ENCODE data around the gene MCHR1.
"Not testable (repeated sequence)": the region's sequence is repeated elsewhere in the genome, so short reads cannot be mapped to it uniquely, and the experiment has no call there.

The MCHR1 gene

DNA sequence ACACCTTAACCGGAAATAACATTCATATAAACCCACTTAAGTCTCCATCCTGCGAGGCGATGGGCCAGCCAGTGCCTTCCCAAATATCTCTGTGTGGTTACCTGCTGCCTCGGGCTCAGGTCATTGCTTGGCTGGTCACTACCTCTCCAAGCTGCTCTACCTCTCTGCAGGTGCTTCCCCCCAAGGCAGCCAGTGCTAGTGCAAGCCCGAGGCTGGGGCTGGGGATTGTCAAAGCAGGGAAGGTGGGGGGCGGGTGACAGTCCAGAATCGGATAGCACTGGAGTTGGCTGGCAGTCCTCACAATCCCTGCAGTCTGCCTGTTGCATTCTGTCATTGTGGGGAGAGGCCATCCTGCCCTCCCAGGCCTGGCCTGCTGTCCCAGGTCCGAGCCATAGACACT, 11.1 kb downstream of the MCHR1 start:
- DNase-seq (ENCODE audit: low spot score), result no peak

DNA sequence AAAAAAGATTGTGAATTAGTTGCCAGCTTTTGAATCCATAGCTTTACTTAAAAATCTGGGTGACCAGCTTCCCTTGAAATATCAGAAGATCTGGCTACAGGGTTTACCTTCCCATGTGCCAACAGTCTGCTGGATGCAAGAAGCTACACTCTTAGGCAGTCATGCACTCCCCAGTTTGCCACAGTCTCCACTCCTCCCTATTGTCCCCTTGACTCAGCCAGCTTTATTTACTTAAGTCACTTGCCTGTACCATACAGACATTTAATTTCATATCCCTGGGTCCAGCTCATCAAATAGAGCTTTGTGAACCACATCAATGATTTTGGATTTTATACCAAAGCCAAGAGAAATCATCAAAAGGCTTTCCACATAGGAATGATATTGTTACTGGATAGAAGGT, 12.2 kb downstream of the MCHR1 start:
- DNase-seq (ENCODE audit: low spot score), result no peak

DNA sequence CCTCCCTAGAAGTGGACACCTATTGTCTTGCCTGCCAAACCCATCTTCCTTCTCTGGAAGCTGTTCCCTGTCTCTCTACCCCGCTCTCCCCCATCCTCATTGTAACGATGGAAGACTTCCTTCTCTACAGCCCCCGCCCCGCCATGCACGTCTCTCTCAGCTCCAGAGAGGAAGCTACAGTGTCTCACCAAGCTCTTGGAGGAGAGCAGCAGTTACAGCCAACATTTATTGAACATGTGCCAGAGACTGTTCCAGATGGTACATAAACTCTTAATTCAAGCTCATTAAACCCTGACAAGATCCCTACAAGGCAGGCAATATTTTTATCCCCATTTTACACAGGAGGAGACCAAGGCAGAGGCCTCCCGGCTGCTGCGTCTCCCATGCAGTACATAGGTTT, 15.1 kb downstream of the MCHR1 start:
- DNase-seq (ENCODE audit: low spot score), result no peak

DNA sequence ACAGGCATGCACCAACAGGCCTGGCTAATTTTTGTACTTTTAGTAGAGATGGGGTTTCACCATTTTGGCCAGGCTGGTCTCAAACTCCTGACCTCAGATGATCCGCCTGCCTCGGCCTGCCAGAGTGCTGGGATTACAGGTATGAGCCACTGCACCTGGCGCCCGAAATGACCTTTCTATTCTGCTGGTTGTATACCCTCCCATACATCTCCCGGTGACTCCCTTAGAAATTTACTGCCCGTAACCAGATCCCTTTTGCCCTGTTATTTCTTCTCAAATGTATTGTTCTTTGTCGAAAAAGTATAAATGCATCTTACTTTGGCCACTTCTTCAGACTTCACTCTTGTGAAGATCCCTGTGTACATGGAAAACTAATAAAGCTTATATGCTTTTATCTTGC, 22.0 kb downstream of the MCHR1 start:
- DNase-seq (ENCODE audit: low spot score), result no peak

DNA sequence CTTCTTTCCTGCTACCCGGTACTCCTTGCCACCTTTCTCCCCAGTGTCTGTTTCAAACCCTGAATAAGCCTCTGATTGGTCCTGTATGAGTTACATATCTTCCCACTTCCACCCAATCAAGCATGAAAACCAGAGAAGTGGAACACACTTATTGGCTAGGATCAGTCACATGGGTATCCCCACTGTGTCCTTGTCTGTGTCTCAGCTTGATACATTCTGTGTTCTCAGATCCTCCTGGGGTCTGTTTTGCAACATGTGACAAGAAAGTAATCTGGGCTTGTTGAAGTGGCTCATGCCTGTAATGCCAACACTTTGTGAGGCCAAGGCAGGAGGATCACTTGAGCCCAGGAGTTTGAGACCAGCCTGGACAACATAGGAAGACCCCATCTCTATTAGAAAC, 23.9 kb downstream of the MCHR1 start:
- DNase-seq (ENCODE audit: low spot score), result no peak

DNA sequence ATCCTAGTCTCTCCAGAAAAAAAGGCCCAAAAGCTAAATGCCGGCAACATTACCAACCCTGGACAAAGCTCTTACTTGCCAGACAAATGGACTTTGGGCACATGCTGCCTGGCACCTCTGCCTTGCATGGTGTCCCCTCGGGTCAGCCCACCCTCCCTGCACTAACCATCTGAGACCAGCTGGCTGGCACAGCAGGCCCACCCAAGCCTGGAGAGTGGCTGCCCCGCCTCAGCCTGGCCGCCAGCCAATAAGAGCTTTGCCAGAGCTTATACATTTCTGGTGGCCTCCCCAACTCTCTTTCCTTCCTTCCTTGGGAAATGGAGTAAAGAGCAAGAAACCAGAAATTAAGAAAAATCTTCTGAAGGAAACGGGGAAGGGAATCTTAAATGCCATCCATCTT, 24.5 kb downstream of the MCHR1 start:
- no peak for DNase-seq (ENCODE audit: low spot score)

DNA sequence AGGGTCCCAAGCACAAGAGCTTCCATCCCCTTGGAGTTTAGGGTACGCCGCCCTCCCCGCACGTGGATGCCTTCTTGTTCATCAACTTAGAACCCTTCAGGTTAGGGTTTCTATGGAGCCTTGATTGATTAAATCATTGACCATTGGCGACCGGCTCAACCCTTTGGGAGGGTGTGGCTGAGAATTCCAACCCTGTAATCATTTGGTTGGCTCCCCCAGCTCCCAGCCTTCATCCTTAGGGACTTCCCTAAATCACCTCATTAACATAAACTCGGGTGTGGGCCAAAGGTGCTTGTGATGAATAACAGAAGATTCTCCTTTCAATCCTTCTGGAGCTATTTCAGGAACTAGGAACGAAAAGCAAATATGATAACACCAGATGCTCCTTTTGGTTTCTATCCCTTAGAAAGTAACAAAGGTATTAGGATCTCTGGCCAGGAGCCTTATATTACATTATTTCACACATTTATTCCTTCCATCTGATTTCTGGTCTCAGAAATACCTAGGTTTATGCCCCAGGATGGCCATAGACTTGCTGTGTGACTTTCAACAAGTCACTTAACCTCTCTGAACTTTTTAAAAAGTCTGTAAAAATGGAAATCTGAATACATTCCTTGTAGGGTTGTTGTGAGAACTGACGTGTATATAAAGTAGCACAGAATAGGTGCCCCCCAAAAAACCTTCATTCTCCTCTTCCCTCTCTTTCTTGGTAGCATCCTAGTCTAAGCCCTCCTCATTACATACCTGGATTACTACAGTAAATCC, 26.8 kb downstream of the MCHR1 start:
- no peak for DNase-seq (ENCODE audit: low spot score)

DNA sequence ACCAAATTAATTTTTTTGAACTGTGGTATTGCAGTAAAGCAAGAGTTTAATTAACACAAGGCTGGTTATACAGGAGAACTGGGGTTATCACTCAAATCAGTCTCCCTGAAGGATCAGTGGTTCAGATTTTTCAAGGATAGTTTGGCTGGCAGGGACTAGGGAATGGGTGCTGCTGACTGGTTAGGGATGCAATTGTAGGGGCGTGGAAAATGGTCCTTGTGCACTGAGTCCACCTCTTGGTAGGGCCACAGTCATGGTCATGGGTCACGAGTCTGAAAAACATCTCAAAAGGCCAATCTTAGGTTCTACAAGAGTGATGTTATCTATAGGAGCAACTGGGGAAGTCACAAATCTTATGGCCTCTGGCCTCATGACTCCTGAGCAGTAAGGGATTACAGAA, 27.9 kb downstream of the MCHR1 start:
- no peak for DNase-seq (ENCODE audit: low spot score)

DNA sequence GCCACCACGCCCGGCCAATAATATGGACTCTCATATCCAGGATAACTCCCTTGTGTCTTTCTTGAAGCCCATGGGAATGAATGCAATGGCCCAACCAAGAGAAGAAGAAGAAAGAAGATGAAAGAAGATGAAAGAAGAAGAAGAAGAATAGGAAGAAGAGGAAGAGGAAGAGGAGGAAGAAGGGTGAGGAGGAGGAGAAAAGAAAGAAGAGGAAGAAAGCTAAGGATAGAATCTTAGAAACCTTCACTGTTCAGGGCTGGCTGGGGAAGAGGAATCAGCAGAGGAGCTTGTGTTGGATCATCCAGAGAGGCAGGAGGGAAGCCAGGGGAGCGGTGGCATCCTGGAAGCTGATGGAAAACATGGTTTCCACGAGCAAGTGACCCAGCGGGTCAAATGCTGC, 28.9 kb downstream of the MCHR1 start:
- DNase-seq (ENCODE audit: low spot score), result no peak

DNA sequence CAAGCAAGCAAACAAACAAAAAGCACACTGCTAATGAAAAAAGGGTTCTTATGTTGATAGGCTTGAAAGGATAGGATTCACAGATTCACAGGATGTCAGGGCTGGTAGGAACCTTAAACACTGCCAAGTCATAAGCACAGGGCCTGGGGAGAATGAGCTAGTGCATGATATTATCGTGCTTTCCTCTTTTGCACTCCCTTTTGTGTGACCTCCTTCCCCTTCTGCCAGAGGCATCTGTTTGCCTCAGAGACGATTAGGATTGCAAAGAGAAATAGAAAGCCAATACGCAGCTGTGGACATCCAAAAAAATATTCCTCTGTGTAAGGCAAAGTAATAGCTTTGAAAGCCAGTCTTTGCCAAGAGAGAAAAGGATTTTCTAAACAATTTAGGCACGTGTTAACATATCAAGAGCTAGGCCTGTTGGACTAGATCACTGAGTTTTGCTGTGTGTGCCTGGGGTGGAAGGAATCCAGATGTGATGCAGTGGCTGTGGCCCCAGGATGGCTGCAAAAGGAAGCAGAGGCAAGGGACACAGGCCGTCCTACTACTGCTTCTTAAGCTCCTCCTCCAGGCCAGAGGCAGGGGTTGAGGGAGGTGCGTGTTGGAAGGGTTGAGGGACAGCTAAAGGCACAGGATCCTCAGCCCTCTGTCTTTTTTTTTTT, 30.6 kb downstream of the MCHR1 start:
- DNase-seq (ENCODE audit: low spot score), result no peak

DNA sequence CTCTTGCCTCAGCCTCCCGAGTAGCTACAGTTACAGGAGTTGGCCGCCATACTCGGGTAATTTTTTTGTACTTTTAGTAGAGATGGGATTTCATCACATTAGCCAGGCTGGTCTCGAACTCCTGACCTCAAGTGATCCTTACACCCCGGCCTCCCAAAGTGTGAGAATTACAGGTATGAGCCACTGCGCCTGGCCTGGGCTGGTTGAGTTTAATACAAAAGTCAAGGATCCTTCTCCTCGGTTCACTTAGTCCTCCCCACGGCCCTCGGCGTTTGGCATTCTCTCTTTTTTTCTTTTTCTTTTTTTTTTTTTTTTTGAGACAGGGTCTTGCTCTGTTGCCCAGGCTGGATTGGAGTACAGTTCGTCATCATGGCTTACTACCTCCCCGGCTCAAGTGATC, 33.0 kb downstream of the MCHR1 start:
- no peak for DNase-seq (ENCODE audit: low spot score)

DNA sequence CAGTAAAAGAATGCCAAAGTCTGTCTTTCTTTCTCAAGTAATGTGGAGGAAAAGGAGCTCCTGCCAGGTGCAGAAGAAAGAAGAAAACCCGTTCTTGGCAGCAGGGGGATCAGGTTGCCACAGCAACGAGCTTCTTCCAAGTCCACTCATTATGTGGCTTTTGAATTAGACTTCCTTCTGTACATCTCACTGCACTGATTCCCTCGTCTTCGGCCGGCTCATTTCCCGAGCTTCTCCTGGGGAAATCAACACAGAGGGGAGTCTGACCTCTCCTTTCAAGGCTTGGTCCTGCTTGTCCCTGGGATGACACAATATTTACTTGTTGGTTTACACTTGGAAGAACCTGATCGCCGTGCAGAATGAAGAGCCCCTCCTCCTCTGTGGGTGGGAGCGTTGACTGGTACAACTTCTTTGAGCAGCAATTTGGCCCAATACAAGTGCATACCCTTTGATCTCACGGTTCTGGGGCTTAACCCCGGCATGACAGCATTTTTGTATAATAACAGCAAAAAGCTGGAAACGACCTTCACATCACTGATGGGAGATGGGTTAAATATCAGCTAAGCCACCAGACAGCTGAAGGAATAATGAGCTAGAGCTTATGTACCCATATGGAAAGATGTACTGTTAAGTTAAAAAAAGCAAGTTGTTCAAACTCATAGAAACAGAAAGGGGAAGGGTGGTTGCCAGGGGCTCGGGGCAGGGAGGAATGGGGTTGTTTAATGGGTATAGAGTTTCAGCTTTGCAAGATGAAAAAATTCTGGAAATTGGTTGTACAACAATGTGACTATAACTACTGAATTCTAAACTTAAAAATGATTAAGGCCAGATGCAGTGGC, 35.4 kb downstream of the MCHR1 start:
- DNase-seq (ENCODE audit: low spot score), result no peak

DNA sequence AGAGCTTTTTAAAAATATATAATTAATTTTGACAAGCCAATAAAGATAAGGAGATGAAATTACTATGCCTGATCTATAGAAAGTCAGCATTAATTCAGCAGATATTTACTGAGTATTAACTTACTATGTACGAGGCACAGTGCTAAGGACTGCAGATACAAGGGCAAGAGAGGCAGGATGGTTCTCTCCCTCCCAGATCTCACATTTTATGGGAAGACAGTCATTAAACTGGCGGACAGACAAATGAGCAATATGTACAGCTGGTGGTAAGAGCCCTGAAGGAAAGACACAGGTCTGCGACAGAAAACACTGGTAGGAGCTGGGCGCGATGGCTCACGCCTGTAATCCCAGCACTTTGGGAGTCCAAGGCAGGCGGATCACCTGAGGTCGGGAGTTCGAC, 36.8 kb downstream of the MCHR1 start:
- no peak for DNase-seq (ENCODE audit: low spot score)

DNA sequence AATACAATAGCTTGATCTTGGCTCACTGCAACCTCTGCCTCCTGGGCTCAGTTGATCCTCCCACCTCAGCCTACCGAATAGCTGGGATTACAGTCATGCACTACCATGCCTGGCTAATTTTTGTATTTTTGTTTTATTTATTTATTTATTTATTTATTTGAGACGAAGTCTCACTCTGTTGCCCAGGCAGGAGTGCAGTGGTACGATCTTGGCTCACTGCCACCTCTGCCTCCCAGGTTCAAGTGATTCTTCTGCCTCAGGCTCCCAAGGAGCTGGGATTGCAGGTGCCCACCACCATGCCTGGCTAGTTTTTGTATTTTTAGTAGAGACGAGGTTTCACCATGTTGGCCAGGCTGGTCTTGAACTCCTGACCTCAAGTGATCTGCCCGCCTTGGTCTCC, 38.4 kb downstream of the MCHR1 start:
- not testable (repeated sequence) for DNase-seq (ENCODE audit: low spot score)

DNA sequence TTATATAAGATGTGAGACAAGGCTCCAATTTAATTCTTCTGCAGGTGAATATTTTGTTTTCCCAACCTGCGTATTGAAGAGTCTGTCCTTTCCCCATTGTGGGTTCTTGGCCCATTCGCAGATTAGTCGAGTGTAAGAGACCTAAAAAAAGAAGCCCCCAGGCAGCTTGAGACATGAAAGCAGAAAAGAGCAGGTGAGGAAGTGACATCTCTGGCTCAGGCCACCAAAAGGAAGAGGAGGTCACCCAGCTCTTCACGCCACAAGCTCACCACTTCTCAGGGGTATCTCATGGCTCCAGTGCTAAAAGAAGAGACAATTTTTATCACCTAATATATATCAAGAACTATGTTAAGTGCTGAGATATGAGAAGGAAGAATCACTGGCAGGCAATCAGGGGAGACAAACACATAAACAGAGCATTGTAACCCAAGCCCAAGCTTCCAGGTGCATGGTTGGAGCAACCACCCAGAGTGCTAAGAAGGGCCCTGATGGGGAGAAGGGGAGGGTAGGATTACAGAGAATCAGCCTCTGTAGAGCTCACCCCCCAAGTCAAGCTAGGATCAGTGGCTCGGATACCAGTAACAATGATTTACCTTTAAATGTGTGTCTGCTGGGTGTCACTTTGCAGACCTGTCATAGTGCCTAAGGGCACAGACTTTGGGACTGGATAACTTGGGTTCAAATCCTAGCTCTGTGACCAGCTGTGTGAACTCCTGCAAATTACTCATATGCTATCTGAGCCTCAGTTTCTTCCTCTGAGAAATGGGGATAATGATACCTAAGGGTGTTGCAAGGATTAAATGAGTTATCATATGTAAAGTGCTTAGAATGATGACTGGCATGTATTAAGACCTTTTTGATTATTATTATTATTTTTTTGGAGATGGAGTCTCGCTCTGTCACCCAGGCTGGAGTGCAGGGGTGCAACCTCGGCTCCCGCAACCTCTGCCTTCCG, 39.2 kb downstream of the MCHR1 start:
- DNase-seq (ENCODE audit: low spot score), result no peak

DNA sequence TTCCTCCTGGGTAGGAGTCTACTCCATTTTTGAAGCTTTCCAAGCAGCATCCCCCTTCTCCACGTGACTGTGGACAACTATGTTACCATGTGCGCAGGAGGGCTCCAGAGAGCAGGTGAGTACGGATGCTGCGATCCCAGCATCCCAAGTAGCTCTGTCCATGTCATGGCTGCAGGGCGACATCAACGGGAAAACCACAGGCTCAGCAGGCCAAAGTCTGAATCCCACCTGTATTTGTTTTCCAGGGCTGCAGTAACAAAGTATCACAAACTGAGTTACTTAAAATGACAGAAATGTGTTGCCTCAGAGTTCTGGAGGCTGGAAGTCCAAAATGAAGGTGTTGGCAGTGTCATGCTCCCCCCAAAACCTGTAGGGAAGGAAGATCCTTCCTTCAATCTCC, 40.3 kb downstream of the MCHR1 start:
- no peak for DNase-seq (ENCODE audit: low spot score)

DNA sequence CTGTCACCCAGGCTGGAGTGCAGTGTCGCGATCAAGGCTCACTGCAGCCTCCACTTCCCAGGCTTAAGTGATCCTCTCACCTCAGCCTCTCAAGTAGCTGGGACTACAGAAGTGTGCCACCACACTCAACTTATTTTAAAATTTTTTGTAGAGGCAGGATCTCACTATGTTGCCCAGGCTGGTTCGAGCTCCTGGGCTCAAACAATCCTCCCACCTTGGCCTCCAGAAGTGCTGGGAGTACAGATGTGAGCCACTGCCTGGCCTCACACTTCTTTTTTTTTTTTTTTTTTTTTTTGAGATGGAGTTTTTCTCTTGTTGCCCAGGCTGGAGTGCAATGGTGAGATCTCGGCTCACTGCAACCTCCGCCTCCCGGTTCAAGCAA, 40.9 kb downstream of the MCHR1 start:
- DNase-seq (ENCODE audit: low spot score), result not testable (repeated sequence)

DNA sequence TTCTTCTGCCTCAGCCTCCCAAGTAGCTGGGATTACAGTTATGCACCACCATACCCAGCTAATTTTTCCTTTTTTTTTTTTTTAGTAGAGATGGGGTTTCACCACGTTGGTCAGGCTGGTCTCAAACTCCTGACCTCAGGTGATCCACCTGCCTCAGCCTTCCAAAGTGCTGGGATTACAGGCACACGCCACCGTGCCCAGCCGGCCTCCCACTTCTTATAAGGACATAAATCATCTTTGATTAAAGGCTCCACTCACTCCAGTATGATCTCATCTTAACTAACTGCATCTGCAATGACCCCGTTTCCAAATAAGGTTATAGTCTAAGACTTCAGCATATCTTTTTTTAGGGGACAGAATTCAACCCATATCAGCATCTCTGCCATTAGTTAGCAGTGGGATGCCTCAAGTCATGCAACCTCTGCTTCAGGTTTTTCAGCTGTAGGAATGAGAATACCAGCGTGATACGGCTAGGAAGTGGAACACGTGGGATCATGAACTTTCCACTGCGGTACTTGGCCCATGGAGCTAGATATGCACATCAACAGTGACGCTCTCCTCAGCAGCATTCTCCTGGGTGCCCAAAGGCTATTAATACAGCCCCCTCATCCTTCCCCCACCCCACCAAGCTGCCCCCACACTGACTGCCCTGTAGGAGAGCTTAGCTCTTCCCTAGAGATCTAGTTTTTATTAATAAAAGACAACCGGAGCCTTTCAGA, 41.4 kb downstream of the MCHR1 start:
- DNase-seq (ENCODE audit: low spot score), result peak; percentile 62

DNA sequence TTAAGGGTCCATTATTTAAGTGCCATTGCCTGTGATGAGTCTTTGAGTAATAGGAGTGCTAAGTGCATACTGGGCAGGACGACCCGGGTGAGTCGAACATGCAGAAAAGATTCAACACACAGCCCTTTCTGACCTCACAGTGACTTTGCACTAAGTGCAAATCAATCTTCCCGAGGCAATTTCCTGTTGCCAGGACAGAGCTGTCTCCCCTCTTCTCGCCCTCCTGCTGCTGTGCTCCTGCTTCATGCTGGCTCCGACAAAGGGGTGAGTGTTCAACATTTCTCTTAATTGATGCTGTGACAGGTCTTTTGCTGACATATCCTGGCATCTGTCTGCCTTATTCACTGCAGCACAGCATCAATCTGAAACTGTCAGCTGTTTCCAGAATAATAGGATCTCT, 42.0 kb downstream of the MCHR1 start:
- peak; percentile 83 for DNase-seq (ENCODE audit: low spot score)

DNA sequence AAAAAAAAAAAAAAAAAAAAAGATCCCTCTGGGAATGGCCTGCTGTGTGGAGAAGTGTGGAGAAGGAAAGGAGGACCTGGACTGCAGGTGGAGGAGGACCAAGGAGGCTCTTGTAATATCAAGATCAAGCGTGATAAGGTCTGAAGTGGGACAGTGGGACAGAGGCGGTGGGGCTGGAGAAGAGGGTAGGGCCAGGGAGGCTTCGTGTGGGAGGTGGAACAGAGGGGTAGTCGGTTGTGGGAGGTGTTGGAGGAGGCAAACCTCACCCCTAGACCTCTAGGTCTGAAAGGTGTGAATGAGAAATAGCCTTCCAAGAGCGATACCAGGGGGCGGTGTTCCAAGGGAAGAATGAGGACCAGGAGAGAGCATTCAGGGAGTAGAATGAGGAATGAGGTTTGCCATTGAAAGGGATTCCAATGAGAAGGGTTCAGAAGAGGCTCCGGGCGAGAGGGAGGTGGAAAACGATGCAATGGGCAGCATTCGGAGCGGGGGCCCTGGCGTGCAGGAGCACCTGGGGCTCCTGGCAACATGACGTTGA, 44.2 kb downstream of the MCHR1 start:
- DNase-seq (ENCODE audit: low spot score), result no peak

DNA sequence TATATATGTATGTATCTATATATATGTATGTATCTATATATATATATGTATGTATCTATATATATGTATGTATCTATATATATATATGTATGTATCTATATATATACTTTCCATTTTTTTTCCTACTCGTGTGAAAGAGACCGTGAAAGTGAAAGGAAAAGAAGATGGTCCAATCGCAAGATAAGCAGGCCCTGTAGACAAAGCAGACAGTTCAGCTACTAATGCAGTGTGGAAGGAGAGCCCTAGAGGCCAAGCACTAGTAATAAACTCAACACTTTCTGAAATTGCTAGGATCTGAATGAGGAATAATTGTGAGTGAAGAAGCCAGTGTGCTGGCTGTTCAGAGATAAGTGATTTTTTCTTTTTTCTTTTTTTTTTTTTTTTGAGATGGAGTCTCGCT, 47.2 kb downstream of the MCHR1 start:
- DNase-seq (ENCODE audit: low spot score), result no peak
